Muscle layer of colon (tissue), 2 donors: Measurements from ENCODE around the gene KANSL3.

Experiments used
- H3K27ac ChIP-seq: one replicate; pipeline ENCODE4 v1.7.0; 2013; ENCODE audit warnings: low read depth, mild to moderate bottlenecking, low read length, moderate library complexity
- H3K27me3 ChIP-seq, 2 donors: one replicate each; pipeline ENCODE4 v1.7.0; 2013; ENCODE audit warnings: low read length in 2 of 2, mild to moderate bottlenecking in 2 of 2; ENCODE audit not compliant: insufficient read depth in 2 of 2, control insufficient read depth in 1 of 2
- H3K36me3 ChIP-seq: one replicate; pipeline ENCODE4 v1.7.0; 2013; ENCODE audit warnings: mild to moderate bottlenecking, low read length; ENCODE audit not compliant: insufficient read depth
- H3K4me1 ChIP-seq: one replicate; pipeline ENCODE4 v1.7.0; 2013; ENCODE audit warnings: mild to moderate bottlenecking, low read length; ENCODE audit not compliant: insufficient read depth
- H3K4me3 ChIP-seq, 2 donors: one replicate each; pipeline ENCODE4 v1.7.0; 2013; ENCODE audit warnings: low read length in 2 of 2, low read depth in 1 of 2, mild to moderate bottlenecking in 1 of 2, moderate library complexity in 1 of 2
- H3K9ac ChIP-seq: one replicate; pipeline ENCODE4 v1.7.0; 2013; ENCODE audit warnings: low read length
- H3K9me3 ChIP-seq: one replicate; pipeline ENCODE4 v1.7.0; 2013; ENCODE audit warnings: mild to moderate bottlenecking, low read length
- donor health status: abdominal sarcoma.
- donor health status: Adenocarcinoma of cecum.

KANSL3 gene

DNA sequence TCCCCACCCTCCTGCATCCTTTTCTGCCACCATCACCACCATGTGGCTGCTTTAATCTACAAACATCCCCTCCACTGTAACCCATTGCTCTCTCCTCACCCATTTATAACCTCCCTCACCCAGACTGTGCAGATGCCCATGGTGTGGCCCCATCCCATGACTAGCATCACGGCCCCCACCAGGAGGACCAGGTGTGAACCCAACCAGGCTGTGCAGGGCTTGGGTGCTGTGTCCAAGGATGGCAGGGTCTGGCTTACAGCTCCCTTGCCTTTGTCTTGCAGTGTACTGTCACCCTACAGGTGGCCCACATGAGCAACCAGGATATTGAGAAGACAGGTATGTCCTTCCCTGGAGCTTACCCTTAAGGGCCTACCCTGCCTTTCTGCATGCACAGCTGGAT lies 11.2 kb upstream of the KANSL3 start:
- Histone ChIP-seq H3K9me3 (no peaks in the 10 kb centered on the region), H3K27me3 (no peaks in the 10 kb centered on the region), H3K4me1 (no peaks in the 10 kb centered on the region), H3K9ac (no peak overlapping the region), H3K36me3 (no peaks in the 10 kb centered on the region), H3K27ac (no peak overlapping the region), H3K4me3 (no peak overlapping the region)

DNA sequence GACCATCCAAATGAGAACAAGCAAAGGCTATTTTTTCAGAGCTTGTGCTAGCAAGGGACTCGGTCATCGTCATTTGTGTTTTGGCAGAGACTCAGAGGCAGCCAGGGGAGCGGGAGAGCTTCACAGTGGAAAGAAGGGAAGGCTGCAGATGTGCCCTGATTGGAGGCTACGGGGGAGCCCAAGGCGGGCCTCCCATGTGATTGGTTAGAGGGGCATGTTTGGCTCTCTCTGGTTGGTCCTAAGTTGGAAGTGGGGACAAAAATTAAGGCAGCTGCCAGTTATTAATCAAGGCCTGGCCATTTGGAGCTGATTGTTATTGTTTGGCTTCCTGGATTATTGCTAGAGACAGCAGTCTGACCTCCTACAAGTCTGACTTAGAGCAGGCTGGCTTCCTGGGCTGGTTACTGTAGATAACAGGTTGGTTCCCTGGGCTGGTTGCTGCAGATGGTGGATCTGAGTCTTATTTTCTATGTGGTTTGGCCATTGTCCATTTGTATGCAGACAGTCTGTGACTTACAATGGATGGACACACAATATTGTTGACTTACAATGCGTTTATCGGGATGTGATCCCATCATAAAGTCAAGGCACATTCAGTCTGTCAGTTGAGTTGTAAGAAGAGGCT lies 10.3 kb upstream of the KANSL3 start:
- Histone ChIP-seq H3K27me3 (no peaks in the 10 kb centered on the region), H3K9ac (no peak overlapping the region), H3K9me3 (no peaks in the 10 kb centered on the region), H3K4me1 (no peaks in the 10 kb centered on the region), H3K4me3 (no peak overlapping the region), H3K27ac (no peak overlapping the region), H3K36me3 (no peaks in the 10 kb centered on the region)

DNA sequence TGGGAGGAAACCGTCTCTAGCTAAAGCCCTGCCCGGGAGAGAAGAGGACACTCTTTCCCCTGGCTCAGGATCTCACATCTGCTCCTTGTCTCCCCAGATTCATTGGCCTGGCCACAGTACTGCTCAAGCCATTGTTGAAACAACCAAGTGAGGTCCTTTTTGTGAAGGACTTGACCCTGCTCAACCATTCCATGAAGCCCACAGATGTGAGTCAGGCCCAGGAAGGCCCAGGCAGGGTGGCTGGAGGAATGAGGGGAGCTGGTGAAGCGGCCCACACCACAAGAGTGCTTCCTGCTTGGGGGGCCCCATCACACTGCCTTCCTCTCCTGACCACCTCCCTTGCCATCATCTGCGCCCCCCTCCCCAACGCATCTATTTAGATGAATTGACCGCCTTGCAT lies 9.6 kb upstream of the KANSL3 start:
- no peaks in the 10 kb centered on the region for H3K4me1 ChIP-seq
- no peak overlapping the region for H3K9ac ChIP-seq
- H3K4me3 ChIP-seq: no peak overlapping the region
- H3K9me3 ChIP-seq: no peaks in the 10 kb centered on the region
- H3K36me3 ChIP-seq: no peaks in the 10 kb centered on the region
- H3K27me3 ChIP-seq: no peaks in the 10 kb centered on the region
- no peak overlapping the region for H3K27ac ChIP-seq

DNA sequence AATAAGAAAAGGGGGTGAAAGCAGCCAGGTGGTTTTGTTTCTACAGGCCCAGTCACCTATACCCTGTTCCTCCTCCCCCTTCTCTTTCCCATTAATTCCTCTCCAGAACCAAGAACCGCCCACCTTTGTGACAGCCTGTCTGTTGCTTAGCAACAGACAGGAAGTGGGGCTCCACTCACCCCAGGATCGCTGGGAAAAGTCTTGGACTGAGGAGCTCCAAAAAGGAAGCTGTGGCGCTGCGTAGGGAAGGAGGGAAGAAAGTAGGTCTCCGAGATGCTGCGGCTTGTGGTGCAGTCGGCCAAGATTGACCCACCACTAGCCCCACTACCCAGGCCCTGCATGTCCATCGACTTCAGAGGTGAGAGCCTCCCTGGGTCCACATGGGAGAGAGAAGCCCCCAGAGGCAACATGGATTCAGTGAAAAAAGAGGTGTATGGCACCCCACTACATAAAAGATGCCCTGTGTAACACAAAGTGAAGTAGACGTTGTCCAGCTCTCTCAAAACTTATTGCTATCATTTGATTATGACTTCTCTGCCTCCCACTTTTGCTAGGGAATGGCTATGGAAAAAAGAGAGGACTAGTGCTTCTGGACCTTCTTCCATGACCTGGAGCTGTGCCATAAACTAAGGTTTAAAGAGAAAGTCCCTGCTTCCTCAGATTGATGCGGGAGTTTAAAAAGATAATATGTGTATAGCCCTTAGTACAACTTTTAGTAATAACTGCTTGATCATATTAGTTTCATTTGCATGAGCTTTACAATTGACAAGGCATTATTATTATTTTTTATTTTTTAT lies 4.7 kb upstream of the KANSL3 start, which contains the start of gene FER1L5:
Gene FER1L5, plus strand, starts transcription at position 201 of the 797 bp plus-strand sequence. Its CDS starts 73 bp downstream, at position 274.
- Histone ChIP-seq H3K36me3 (no peaks in the 10 kb centered on the region), H3K4me3 (peak within 1 kb of the TSS in 1 of 2 donors; percentile 43), H3K9me3 (no peaks in the 10 kb centered on the region), H3K27me3 (no peaks in the 10 kb centered on the region), H3K27ac (no peak within 1 kb of the TSS), H3K9ac (no peak within 1 kb of the TSS), H3K4me1 (no peaks in the 10 kb centered on the region)

DNA sequence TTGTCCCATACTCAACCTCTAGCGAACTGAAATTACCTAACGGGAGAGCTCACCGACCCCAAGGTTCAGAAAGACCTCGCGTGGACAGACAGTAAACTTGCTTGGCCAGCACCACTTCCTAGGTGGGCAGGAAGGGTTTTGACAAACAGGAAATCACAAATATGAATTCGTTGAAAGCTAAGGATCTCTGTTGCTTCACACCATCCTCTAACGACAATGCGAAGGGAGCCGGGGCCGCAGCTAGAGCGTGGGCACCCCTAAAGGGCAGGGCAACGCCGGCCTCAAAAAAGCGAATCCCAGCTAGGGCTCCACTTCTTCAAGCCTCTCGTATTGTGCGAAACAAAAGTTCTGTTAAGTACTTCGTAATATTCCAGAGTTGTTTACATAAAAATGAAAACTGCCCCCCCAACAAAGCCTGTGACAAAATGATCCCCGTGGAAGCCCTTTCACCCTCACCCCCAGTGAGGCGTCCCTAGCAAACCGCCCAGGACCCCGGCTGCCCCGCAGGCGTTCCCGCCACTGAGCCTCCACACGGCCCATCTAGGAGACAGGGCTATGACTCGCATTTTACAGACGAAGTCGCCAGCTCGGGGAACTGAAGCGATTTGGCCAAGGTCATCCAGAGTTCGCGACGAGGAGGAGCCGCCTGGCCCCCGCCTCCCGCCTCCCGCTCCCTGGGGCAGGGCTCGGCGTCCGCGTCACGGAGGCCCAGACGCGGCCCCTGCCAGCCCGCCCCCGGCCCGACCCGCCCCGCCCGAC lies 548 bp downstream of the KANSL3 start:
- Histone ChIP-seq H3K36me3 (peaks cover 7% of the 10 kb centered on the region), H3K9me3 (no peaks in the 10 kb centered on the region), H3K9ac (peak overlapping the region; percentile 76), H3K4me1 (peaks cover 30% of the 10 kb centered on the region), H3K27me3 (no peaks in the 10 kb centered on the region), H3K4me3 (peak overlapping the region; percentile 78 to 83), H3K27ac (peak overlapping the region; percentile 98)

DNA sequence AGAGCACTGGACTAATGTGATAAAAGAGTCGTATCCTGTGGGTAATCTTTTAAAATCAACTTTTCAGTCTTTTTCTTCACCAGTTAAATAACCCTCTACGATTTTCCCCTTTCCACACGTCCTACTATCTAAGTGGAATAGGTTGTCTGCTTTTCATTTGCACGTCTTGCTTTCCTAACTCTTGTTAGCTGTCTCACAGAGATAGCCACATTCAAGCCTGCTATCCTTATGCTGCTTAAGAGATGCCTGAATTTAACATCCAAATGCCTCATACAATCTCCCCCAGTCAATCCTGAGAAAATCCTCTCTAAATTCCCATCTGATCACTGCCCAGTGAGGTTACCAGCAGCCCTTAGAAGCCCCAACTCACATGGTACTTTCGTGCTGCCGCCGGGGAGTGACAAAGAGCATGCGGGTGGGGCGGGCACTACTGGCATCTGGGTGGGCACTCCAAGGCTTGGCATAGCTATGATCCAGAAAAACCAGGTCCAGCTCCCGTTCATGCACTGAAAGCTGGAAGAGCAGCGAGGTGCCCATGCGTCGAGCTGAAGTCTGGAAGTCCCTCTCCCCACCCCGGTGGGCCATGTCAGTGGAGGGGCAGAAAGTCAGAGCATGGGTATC lies 1.5 kb downstream of the KANSL3 start:
- H3K27me3 ChIP-seq: no peaks in the 10 kb centered on the region
- H3K4me1 ChIP-seq: peaks cover 30% of the 10 kb centered on the region
- peaks cover 7% of the 10 kb centered on the region for H3K36me3 ChIP-seq
- H3K27ac ChIP-seq: peak overlapping the region; percentile 53
- H3K4me3 ChIP-seq: peak overlapping the region; percentile 78 to 83
- H3K9me3 ChIP-seq: no peaks in the 10 kb centered on the region
- peak overlapping the region; percentile 76 for H3K9ac ChIP-seq

DNA sequence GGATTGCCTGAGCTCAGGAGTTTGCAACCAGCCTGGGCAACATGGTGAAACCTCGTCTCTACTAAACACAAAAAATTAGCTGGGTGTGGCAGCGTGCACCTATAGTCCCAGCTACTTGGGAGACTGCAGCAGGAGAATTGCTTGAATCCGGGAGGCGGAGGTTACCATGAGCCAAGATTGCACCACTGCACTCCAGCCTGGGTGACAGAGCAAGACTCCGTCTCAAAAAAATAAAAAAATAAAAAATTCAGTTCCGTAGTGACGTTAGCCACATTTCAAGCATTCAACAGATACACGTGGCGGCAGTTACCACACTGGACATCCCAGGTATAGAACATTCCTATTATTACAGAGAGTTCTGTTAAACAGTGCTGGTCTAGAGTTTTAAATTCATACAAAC lies 4.5 kb downstream of the KANSL3 start:
- H3K4me1 ChIP-seq: peaks cover 30% of the 10 kb centered on the region
- H3K27ac ChIP-seq: no peak overlapping the region

DNA sequence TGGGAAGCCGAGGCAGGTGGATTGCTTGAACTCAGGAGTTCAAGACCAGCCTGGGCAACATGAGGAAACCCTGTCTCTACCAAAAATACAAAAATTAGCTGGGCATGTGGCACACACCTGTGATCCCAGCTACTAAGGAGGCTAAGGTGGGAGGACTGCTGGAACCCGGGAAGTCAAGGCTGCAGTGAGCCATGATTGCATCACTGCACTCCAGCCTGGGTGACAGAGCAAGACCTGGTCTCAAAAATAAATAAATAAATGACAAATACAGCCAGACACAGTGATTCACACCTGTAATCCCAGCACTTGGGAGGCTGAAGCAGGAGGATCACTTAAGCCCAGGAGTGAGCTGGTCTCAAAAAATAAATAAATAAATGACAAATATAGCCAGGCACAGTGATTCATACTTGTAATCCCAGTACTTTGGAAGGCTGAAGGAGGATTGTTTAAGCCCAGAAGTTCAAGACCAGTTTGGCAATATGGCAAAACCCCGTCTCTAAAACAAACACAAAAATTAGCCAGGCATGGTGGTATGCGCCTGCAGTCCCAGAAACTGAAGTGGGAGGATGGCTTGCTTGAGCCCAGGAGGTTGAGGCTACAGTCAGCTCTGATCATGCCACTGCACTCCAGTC lies 6.2 kb downstream of the KANSL3 start:
- Histone ChIP-seq H3K36me3 (peaks cover 19% of the 10 kb centered on the region), H3K27ac (no peak overlapping the region)

More for the DNA sequence above, 4.5 kb downstream of the KANSL3 start:
- peaks cover 13% of the 10 kb centered on the region for H3K36me3 ChIP-seq
- no peak overlapping the region for H3K4me3 ChIP-seq
- H3K27me3 ChIP-seq: no peaks in the 10 kb centered on the region
- H3K9me3 ChIP-seq: no peaks in the 10 kb centered on the region
- H3K9ac ChIP-seq: no peak overlapping the region

DNA sequence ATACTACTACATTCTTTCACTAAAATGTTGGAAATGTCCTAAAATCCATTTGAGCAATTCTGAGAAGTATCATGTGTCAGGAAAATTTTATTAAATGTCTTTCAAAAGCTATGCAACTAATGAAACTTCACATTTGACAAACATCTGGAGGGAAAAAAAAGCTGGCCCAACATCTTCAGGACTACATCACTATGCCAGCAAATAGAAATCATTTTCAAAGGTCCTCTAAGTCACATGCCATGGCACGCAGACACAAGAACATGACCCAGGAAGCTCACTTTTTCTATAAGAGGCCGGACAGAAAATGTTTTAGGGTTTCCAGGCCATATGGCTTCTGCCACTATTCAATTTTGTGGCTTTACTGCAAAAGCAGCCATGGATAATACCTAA lies 11.6 kb downstream of the KANSL3 start:
- H3K36me3 ChIP-seq: peaks cover 12% of the 10 kb centered on the region
- H3K9me3 ChIP-seq: no peaks in the 10 kb centered on the region
- no peak overlapping the region for H3K27ac ChIP-seq
- no peak overlapping the region for H3K4me3 ChIP-seq
- peaks cover 17% of the 10 kb centered on the region for H3K4me1 ChIP-seq
- no peak overlapping the region for H3K9ac ChIP-seq
- H3K27me3 ChIP-seq: no peaks in the 10 kb centered on the region

More for the DNA sequence above, 6.2 kb downstream of the KANSL3 start:
- Histone ChIP-seq H3K9me3 (no peaks in the 10 kb centered on the region), H3K4me1 (peaks cover 29% of the 10 kb centered on the region), H3K27me3 (no peaks in the 10 kb centered on the region), H3K9ac (no peak overlapping the region), H3K4me3 (no peak overlapping the region)

DNA sequence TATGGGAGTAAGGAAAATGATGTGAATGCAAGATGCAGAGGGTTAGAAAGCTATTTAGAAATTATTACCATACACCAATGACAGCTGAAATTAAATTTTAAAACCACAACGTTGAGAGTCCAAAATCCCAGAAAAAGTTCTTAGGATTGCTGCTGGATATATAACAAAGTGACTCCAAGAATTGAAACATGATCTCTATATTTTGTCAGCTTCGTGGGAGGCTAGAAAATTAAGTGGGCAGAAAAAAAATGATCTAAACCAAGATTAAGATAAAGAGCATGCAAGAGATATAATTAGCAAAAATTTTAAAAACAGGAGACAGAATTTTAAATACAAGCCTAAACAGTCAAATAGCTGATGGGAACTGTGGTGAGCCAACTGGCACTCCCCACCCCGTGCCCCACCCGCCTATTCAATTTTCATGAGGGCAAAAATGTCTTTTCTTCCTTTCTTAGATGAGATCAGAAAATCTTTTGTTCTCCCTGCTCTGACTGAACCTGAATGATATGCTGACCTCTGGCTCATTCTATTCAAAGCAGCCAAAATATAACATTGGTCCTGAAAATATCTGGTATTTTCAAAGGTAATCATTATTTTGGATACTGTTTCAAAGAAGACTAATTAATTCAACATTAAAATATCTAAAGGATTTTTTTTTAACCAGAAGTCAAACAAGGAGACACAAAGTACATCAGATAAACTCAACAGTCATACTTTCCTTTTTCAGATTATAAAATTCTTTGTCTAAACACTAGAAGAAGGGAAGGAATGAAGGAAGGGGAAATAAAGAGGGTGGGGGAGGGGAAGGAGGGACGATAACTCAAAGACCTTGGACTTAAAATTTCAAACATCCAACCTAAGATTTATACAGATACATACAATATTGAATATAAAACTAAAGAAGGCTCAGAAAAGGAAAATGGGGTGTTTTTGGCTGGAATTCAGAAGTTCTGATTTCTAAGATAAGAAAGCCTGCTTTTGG lies 12.2 kb downstream of the KANSL3 start:
- Histone ChIP-seq H3K9me3 (no peaks in the 10 kb centered on the region), H3K36me3 (peaks cover 7% of the 10 kb centered on the region), H3K9ac (no peak overlapping the region), H3K4me1 (peaks cover 17% of the 10 kb centered on the region), H3K4me3 (no peak overlapping the region), H3K27ac (no peak overlapping the region), H3K27me3 (no peaks in the 10 kb centered on the region)
